ENCODE data around the gene SMIM9.
"Not testable (repeated sequence)": the region's sequence is repeated elsewhere in the genome, so short reads cannot be mapped to it uniquely, and the experiment has no call there.

The SMIM9 gene

DNA sequence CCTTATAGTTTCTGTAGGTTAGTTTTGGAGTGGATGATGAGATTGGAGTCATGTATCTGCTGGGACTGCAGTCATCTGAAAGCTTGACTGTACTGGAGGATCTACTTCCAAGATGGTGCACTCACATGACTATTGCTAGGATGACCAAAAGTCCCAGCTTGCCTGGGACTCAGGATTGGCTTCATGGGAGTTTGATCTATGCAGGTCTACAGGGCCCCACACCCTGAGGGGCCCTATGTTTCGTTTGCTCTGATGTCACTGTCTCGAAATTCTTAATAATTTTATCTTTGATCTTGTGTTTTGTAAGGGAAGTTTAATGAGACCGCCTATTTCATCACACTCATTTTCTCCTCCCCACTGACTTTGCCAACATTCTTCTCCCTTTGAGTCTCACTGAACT lies at the start of gene SMIM9:
TSS of gene SMIM9 (minus strand) at position 101 of the 400 bp plus-strand sequence. CDS start 3,806 bp downstream, outside the sequence.
- DNase-seq: no peak

DNA sequence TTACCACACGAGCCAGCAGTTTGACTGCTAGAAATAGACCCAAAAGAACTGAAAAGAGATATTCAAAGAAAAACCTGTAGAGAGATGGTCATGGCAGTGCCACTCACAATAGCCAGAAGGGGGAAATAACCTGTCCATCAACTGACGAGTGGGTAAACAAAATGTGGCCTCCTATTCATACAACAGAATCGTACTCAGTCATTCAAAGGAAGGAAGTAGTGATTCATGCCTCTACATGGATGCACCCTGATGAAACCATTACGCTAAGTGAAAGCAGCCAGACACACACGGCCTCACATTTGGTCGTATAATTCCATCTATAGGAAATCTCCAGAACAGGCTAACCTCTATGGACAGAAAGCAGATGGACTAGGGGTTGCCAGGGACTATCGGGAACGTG lies 49.6 kb upstream of the SMIM9 start:
- DNase-seq: not testable (repeated sequence)

DNA sequence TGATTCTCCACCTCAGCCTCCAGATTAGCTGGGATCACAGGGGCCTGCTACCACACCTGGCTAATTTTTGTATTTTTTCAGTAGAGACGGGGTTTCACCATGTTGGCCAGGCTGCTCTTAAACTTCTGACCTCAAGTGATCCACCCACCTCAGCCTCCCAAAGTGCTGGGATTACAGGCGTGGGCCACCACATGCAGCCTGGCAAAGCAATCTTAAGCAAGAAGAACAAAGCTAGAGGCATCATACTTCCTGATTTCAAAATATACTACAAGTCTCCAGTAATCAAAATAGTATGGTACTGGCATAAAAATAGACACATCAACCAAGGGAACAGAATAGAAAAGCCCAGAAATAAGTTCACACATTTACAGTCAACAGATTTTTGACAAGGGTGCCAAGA lies 38.9 kb upstream of the SMIM9 start:
- no peak for DNase-seq

DNA sequence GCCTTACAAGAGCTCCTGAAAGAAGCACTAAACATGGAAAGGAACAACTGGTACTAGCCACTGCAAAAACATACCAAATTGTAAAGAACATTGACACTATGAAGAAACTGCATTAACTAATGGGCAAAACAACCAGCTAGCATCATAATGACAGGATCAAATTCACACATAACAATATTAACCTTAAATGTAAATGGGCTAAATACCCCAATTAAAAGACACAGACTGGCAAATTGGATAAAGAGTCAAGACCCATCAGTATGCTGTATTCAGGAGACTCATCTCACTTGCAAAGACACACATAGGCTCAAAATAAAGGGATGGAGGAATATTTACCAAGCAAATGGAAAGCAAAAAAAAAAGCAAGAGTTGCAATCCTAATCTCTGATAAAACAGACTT lies 34.1 kb upstream of the SMIM9 start:
- DNase-seq: not testable (repeated sequence)

DNA sequence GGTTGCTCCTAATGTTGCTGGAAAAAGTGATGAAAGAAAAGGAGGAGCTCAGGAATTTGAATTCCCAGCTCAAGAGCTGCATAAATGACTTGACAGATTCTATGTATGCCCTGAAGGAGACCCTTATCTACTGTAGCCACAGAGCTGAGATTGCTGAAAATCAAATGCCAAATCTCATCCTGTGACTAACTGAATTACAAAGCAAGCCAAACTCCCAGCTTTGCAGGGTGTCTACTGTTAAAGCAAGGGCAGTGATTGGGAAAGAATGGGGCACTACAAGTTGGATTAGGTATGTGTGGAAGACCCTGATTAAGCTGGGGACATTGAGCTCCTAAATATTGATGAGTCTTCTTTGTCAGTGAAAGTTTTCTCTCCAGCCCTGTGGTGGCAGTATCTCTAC lies 20.8 kb upstream of the SMIM9 start:
- DNase-seq: no peak

DNA sequence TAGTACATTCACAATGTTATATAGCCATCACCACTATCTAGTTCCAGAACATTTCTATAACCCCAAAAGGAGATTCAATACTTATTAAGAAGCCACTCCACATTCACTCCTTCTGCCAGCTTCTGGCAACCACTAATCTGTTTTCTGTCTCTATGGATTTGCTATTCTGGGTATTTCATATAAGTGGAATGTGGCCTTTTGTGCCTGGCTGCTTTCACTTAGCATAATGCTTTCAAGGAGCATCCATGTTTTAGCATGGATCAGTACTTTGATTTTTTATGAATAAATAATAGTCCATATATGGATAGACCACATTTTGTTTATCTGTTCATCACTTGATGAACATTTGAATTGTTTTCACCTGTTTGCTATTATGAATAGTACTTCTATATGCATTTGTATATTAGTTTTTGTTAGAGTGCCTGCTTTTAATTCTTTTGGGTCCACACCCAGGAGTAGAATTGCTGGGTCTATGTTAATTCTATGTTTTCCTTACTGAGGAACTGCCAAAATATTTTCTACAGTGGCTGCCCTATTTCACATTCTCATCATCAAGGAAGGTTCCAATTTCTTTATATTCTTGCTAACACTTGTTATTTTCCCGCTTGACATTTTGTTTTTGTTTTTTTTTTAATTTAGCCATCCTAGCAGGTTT lies 16.6 kb upstream of the SMIM9 start:
- DNase-seq: no peak

DNA sequence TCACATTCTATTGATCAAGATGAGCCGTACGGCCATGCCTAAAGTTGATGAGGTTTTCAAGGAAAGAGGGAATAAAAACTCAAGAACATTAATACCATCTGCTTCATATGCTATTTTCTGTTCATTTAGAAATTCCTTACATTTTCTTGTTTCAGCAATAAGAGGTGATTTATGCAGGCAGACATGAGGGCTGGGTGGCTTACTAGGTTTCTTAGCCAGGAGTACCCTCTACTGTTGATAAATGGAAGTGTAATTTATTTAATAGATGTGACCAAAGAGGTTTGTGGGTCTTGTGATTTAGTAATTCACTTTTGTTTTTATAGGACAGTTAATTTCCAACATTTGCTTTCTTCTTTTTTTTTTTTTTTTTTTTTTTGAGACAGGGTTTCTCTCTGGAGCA lies 6.4 kb upstream of the SMIM9 start:
- no peak for DNase-seq

DNA sequence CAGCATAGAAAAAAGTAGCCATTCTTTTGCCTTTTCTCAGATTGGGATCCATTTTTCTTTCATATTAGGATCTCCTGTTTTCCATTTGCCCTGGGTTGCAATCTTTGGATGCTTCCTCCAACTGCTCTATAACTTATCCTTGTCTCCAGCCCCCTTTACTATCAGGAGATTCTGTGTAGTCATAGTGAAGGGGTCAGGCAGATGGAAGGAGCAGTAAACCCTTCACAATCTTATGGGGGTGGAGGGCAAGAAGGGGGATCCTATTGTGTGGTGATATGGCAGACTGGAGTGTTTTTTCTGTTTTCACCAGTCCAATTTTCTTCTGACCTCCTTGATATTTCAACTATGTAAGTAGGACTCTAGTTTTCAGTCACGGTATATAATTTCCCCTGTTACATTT lies 1.7 kb upstream of the SMIM9 start:
- no peak for DNase-seq

DNA sequence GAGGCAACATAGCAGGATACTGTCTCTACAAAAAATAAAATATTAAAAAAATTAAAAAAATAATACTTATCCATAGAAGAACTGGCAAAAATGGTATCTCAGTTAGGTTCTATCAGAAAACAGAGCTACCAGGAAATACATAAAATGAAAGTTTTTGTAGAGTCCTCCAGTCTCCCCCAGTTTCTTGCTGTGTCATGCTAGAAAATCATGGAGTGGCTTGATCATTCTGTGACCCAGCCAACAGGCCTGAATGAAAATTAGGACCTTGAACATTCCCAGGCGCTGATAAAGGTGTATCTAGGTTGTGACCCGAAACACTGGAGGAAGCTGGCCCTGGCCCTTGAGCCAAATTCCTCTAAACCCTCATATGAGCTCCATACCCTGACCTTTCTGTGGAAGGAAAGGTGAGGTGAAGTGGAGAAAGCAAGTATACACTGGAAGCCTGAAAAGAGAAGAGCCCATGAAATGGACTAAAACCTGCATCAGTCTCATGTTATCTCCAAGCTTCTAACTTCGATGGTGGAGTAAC lies 652 bp downstream of the SMIM9 start:
- DNase-seq: no peak

DNA sequence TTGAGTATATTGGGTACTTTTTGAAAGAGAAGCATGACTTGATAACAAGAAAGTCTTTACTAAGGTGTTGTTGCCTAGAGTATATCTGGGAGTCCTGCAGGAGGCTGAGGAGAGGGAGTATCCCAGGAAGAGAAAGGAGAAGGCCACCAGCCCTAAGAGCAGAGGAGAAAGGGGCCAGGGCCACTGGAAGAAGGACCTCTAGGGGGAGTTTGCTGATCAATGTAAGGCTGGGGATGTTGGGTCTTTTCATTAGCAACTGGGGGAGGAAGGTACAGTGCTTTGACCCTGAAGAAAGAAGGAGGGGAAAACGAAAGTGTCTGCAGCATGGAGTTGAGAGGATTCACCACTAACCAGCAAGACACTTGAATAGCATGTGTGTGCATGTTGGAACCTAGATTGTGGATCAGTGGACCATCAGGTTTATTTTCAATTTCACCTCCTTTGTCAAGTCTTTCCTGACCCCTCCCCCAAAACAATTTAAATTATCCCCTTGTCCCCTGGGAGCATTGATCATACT lies 4.5 kb downstream of the SMIM9 start:
- DNase-seq: no peak

DNA sequence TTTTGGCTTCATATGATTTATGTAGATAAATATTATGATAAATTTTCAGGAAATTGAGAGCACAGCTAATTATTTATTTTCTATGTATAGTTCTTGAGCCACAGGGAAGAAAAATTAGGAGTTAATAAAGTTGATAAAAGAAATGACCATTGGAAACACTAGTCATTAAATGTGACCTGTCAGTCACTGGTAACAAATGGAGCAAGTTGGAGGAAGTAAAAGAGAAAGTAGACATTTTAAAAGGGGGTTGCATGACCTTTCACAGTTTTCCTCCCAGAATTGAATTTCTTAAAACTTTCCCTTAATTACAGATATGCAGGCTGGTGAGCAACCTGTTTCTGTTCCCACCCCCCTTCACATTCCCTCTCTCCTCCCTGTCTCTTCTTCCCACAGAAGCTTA lies 5.3 kb downstream of the SMIM9 start:
- no peak for DNase-seq

DNA sequence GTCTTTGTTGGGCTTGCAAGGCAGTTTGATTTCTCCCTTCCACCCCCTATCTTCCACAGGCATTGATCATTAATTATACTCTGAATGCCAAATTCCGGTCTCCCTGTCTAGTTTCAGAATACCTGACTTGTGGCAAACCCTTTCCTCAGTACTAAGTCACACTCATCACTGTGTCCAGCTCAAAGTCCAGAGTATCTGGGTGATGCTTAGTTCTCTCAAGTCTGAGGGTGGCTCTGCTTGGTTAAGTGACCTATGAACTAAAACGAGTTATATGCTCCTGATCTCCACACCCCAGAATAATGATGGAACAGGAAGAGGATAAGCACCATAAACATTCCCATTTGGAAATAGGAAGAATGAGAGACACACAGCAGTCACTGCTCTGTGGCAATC lies 6.5 kb downstream of the SMIM9 start:
- DNase-seq: no peak

DNA sequence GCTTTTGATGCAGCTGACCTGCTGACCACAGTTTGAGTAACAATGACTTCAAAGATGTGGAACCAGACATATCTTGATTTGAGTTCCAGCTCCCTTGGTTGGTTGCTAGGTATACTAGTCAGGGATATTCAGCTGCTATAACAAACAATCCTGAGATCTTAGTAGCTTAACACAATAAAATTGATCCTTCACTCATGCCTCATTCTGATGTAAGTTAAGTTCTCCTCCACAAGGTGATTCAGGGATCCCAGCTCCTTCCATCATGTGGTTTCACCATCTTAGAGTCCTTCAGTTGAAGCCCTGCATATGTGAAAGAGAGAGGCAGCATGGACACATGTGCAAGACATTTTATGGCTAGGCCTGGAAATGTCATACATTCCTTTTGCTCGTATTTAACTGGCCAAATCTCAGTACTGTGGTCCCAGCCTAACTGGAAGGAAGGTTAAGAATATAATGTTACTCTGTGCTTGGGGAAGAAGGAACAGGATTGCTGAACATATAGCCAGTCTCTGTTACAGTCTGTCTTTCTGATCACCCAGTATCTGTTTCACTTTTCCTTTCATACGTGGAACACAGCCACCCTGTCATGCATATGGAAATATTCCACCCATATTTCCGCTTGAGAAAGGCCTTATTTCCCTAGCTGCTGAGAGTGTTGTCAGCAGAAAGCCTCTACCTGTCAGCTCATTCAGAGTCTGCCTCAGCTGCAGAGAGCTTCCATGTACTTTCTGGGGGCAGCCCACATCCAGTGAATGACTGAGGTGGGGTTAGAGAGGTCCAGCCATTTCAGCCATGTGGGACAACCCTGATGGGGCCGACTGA lies 7.1 kb downstream of the SMIM9 start:
- DNase-seq: no peak

DNA sequence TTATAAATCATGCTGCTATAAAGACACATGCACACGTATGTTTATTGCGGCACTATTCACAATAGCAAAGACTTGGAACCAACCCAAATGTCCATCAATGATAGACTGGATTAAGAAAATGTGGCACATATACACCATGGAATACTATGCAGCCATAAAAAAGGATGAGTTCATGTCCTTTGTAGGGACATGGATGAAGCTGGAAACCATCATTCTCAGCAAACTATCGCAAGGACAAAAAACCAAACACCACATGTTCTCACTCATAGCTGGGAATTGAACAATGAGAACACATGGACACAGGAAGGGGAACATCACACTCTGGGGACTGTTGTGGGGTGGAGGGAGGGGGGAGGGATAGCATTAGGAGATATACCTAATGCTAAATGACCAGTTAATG lies 8.9 kb downstream of the SMIM9 start:
- not testable (repeated sequence) for DNase-seq

DNA sequence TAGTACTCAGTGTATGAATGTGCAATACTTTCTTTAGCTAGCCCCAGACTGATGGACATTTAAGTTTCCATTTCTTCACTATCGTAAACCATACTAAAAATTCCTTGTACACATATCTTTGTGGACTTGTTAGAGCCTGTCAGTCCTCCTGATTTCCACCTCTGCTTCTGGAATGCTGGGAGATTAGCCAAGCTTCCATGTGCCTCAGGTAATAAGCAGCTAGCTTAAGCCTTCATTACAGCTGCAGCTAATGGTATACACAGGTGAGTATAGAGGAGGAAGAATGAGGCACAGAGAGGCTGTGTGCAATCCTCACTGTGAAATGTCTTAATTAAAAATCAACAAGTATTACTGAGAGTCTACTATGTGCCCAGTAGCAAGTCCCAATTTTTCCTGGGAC lies 9.8 kb downstream of the SMIM9 start:
- DNase-seq: no peak

DNA sequence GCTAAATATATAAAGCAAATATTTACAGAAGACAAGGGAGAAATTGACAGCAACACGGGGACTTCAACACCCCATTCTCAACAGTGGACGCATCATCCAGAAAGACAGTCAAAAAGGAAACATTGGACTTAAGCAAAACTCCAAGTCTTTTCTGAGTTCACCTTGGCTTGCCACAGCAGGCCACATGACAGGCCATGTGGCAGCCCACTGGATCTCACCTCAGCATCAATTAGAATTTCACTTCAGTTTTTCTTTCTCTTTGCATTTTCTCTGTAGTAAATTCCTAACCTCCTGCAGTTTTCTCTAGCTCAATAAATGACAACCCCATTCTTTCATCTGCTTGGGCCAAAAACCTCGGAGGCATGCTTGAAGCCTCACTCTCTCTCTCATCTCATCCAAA lies 12.4 kb downstream of the SMIM9 start:
- no peak for DNase-seq

DNA sequence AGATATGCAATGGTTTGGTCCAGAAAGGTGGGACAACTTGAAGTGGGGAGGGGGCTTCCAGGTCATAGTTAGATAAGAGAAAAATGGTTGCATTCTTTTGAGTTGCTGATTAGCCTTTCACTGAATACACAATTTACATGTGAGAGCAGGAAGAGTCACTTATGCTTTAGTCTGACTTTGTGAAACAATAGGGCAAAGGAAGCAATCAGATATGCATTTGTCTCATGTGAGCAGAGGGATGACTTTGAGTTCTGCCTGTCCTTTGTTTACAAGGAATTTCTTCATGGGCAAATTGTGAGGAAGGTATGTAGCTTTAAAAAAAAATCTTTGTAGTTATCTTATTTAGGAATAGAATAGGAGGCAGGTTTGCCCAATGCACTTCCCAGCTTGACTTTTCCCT lies 12.9 kb downstream of the SMIM9 start:
- no peak for DNase-seq

DNA sequence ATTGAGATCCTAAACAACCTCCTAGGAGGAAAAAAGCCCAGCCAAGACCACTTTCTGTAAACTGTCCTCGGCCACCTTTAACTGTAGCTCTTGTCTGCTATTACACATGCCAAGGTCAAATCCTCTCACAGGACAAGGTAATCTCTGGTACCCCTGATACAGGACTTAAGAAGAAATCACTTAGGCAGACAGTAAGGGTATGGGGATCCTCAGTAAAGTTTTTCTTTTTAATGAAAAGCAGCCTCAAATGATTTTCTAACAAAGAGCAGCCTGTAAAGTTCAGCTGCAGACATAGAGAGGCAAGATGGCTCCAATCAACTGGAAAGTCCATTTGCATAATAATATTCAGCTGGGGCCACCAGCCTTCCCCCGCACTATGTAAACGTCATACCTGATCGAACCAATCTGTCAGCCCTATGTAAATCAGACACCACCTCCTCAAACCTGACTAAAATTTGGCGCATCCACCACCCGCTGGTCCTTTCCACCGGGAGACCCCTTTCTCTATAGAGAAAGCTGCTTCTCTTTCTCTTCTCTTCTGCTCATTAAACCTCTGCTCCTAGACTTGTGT lies 14.6 kb downstream of the SMIM9 start:
- DNase-seq: peak; percentile 2

DNA sequence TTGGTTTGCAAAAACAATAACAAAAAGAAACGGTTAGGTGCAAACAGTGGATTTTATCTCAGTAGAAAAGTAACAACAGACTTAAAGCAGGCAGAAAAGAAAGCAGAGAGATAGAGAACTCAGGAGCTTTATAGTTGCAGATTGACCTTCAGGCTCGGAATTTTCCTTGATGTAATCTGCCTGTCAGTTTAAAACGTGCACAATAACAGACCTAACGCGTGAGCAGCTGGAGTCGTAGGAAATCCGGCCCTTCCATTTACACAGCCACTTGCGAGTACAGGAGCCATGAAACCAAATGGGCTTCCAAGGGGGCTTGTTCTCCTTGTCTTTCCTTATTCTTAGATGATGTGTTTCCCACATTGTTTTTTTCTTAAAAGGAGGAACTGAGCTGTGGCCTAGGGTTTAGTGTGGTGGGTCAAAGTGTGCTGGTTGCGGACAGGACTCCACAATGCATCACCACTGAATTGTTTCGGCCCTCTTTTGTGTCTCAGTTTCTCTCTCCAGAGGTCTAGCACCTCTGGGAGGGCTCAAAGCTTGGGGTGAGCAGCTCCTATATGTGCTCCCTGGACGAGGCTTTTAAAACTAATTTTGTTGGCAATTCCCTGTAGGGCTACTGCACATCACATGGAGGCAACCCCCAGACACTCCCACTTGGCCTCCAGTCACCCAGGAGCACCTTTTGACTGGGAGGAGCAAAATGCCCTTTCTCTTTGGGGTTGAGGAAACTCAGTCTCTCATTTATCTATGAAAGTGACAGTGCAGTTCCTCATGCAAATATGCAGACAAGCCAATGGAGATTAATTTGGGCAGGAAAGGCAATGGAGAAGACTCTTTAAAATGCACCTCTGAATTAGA lies 15.3 kb downstream of the SMIM9 start:
- no peak for DNase-seq

DNA sequence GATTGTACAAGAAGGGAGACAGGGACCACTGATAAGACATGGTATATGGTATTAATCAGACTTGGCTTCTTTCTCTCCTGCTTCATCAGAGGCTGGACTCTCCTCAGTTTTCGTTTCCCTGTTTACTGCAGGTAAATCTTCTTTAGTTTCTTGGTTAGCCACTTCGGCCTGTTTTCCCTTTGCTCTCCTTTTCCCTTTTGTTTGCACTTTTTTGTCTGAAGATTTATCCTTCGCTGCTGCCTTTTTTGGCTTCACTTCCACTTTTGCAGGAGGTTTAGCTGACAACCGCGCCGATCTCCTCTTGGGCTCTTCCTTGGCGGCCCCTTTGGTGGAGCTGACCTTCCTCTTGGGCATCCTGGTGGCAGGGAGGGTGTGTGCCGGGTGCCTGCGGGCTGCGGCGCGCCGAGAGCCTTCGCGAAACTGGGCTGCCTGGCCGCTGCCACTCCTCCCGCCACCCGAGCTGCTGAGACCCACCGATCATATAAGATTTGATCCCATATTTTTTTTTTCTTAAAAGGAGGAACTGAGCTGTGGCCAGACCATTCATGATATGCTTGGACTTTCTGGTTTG lies 17.3 kb downstream of the SMIM9 start:
- DNase-seq: not testable (repeated sequence)

DNA sequence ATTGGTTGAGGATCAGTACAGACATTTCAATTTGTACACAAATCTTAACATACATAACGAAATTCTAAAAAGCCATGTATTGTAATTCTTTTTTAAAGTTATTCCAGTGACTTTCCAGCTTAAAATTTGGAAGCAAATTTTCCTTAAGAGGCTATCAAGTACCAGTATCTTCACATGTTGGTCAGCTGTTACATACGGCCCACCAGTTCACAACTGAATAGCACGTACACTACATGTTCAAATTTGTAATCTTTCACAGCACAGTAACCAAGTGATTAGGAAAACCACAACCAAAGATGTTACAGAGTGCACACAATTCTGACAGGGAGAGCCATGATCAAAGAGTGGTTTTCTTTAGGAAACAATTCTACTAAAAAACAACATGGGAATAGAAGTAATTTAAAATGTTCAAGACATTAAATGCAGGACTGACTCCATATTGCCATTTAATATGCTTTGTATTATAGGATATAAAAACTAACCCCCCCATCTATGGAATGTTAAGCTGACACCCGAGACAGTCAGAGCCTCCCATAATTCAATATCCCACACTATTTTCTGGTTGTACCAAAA lies 18.1 kb downstream of the SMIM9 start:
- not testable (repeated sequence) for DNase-seq

DNA sequence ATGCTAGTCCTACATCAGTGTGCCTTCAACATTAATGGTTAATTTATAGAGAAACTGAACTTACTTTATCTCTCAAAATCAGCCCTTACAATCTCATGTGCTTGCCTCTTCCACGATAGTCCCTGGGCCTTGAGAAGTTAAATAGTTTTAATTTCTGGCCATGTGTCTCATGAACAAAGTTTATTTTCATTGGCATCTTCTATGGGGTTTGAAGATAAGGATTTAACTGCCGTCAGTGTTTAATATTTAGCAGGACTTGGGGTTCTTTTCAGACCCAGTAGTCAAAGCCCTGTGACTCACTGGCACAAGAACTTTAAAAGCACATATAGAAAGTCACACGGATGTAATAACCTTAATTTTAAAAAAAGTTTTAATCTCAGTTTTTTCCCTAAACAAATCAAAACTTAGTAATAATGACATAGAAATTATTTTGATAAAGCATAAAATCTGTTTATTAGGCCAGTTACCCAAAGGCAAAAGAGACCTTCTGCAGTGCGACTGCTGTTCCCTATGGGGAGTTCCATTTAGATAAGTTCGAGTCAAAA lies 19.1 kb downstream of the SMIM9 start:
- DNase-seq: no peak
